ENCODE measurements around the gene S100B.
"Not testable (repeated sequence)": the region's sequence is repeated elsewhere in the genome, so short reads cannot be mapped to it uniquely, and the experiment has no call there.

S100B gene

DNA sequence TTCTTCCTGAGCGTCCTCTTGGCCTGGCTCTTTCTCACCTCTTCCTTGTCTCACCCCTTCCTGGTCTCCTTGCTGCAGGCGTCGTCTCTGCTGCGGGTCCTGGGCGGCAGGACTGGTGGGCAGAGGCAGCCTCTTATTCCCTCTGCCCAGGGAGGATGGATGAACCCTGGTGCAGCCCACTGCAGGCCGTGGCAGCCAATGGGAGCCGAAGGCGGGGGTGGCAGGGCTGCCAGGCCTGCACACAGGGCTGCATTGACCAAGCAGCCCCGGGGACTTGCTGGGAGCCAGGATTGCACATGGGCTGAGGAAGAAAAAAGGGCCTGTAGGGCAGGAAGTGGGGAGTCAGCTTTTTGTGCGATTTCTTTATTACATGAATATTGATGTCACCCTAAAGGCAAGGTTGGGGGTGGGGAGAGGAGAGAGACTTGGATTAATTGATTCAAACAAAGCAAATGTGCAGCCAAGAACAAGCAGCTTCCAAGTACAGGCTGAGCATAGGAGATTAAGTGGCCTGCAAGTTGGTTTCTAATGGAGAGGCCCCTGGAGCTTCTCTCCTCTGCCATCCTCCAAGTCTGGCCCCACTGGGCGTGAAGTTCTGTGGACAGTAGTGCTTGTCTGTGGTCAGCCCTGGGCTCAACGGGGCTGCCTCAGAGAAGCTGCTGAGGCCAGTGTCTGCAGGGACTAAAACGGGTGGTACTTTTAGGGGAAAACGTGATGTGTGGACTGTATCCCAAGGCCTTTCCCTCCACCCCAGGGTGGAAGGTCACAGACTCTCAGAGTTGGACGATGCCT, at the start of gene S100B:
Gene S100B, minus strand, starts transcription at position 108 of the 792 bp plus-strand sequence. CDS start 2,667 bp downstream, outside the sequence.
- in situ Hi-C loops (cut with HindIII; ENCODE audit: low sequenced_read_pairs) = no loop called here

DNA sequence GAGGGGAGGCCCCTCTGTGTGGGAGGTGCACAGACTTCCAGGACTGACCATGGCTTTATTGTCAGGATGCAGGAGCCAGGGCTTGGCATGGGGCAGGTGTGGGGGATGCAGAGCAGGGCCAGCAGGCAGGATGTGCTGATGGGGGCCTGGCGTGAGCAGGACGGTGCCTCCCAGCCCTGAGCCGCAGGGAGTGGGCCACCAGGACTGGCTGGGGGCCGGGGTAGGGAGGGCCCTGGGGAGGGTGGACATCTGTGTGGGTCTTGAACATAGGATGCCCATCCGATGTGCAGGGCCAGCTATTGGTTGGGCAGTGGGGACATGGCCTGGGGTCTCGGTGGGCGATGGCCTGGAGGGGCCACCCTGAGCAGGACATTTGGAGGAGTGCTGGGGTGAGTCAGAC, 46.2 kb upstream of the S100B start:
- in situ Hi-C loops (cut with HindIII; ENCODE audit: low sequenced_read_pairs) = no loop called here

DNA sequence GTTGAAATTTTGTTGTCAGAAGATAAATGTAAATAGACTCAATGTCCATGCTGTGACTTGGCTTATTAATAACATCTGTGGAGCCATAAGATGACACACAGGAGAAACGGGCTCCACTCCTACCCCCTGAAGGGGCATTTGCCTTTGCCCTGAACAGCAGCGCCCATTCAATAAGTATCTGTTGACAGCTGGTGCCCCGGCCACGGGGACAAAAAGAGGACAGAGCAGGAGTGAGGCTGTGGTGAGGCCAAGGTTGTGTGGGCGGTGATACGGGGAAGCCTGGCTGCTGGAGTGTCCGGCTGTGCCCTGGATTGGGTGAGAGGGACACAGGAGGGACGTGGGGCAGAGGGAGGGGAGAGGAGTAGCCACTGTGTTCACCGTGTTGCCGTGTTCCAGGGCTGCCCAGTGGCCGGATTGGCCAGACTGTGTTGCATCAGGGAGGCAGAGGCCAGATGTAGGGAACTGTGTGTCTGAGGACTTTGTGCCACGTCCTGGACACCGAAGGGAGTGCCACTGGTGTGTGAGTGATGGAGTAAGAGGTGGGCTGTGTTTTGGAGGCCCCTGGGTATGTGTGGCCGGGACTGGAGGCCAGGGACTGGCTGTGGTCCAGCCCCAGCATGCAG, 45.7 kb upstream of the S100B start:
- in situ Hi-C loops (cut with HindIII; ENCODE audit: low sequenced_read_pairs) = no loop called here

- in situ Hi-C loops (cut with HindIII; ENCODE audit: low sequenced_read_pairs) = no loop called here
Observed at GRCh38 chr21:46649356-46649755, 44.5 kb upstream of the S100B start.

DNA sequence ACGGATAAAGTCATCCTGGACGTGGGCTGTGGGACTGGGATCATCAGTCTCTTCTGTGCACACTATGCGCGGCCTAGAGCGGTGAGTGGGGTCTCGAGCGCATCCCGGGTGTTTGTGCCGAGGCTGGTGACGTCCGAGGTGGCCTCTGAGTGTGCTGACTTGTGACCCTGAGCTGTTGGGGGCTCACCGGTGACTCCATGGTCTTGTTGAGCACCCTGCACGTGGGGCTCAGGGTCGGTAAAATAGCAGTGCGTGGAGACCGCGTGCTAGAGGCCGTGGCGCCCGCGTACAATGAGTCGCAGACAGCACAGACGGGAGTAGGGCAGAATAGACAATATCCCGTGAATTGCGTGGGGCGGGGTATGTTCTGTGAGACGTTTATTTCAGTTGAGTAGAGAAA, 43.7 kb upstream of the S100B start:
- in situ Hi-C loops (cut with HindIII; ENCODE audit: low sequenced_read_pairs) = no loop called here

GRCh38 chr21:46646541-46647154, 41.8 kb upstream of the S100B start:
- in situ Hi-C loops (cut with HindIII; ENCODE audit: low sequenced_read_pairs) = no loop called here

GRCh38 chr21:46645840-46646239, 41.0 kb upstream of the S100B start:
- in situ Hi-C loops (cut with HindIII; ENCODE audit: low sequenced_read_pairs) = no loop called here

DNA sequence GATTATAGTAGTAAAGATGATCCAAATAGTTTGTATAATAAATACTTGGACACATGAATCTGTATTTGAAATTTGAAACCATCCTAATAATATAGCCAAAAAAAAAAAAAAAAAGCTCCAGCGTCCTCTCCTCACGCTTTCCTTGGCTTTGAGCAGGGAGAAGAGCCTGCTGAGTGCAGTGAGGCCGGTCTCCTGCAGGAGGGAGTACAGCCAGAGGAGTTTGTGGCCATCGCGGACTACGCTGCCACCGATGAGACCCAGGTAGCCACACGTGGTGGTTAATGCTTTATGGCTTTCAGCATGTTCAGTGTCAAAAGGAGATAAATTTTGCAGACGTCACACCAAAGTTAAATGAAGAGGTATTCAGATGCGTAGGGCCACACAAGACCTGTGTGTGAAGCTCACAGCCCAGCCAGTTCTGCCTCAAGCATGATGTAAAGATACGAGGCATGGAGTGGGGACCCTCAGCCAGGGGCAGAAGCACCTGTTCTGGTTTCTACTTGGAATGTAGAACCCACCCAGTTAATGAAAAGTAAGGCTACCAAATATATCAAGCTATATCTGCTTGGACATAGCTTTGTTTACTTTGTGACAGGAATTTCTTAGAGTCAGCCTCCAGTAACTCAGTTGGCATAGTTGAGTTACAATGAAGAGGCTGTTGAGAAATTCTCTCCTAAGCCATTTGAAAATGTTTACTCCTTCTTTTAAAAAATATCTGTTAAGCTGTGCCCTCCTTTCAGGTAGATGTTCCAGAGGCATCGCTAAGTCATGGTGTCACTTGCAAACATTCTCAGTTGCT, 38.7 kb upstream of the S100B start:
- in situ Hi-C loops (cut with HindIII; ENCODE audit: low sequenced_read_pairs) = no loop called here

GRCh38 chr21:46641656-46642055, 36.8 kb upstream of the S100B start:
- in situ Hi-C loops (cut with HindIII; ENCODE audit: low sequenced_read_pairs) = no loop called here

DNA sequence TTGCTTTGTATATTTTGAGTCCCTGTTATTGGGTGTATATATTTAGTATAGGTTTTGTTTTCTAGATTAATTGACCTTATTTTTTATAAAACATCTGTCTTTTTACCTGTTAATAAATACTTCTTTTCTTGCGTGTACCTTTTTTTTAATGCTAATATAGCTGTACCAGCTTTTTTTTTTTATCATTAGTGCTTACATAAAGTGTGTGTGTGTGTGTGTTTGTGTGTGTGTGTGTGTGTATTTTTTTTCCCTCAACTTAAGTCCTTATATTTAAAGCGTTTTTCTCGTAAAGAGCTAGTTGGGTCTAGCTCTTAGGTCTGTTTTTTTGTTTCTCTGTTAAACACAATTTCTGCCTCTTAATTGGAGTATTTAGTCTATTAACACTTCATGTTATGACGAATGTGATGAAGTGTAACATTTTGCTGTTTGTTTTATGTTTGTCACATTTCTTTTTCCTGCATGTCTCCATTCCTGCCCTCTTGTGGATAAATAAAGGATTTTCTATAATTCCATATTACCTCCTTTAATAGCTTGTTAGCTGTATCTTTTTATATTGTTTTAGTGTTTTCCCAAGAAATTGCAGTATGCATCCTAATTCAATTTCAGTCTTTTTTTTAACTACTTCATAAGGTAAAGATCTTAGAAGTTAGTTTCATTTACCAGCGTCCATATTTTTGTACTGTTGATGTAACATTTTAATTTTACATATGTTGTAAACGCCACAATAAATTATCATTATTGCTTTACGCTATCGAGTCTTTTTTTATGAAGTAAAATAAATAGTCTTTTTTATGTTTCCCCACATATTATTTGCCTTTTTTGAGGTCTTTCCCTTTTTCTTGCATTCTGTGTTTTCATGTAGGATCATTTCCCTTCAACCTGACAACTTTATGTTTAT, 34.9 kb upstream of the S100B start:
- in situ Hi-C loops (cut with HindIII; ENCODE audit: low sequenced_read_pairs) = no loop called here

GRCh38 chr21:46637952-46638746, 33.3 kb upstream of the S100B start:
- in situ Hi-C loops (cut with HindIII; ENCODE audit: low sequenced_read_pairs) = no loop called here

DNA sequence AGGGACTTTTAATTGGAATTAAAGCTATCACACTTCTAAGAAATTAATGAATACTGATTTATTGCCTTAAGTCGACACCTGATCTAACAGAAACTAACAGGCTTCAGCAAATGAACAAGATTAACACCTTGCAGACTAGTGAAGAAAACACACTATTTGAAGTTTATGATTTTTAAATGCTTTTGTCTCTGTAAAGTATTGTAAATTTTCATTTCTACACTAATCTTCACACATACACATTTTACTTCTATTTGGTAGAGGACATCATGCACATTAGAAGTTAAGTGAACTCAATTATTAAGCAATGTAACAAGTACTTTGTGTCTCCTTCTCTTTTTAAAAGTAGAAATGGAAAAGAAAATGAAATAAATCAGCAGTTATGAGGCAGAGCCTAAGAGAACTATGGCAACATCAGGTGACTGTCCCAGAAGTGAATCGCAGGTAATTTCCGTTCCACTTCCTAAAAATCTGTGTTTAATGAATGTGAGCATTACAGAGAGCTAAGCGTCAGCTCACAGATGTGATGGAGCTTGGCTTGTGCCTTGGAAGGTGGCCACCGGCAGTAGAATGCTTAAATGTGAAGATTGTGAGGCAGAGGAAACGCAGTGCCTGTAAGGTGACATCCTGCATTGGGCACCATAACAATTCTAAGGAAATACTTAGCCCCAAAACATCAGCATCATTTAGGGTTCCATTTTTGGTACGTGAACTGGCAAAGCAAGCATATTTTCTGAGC, 31.8 kb upstream of the S100B start:
- in situ Hi-C loops (cut with HindIII; ENCODE audit: low sequenced_read_pairs) = no loop called here

GRCh38 chr21:46636181-46636512, 31.3 kb upstream of the S100B start:
- in situ Hi-C loops (cut with HindIII; ENCODE audit: low sequenced_read_pairs) = no loop called here

DNA sequence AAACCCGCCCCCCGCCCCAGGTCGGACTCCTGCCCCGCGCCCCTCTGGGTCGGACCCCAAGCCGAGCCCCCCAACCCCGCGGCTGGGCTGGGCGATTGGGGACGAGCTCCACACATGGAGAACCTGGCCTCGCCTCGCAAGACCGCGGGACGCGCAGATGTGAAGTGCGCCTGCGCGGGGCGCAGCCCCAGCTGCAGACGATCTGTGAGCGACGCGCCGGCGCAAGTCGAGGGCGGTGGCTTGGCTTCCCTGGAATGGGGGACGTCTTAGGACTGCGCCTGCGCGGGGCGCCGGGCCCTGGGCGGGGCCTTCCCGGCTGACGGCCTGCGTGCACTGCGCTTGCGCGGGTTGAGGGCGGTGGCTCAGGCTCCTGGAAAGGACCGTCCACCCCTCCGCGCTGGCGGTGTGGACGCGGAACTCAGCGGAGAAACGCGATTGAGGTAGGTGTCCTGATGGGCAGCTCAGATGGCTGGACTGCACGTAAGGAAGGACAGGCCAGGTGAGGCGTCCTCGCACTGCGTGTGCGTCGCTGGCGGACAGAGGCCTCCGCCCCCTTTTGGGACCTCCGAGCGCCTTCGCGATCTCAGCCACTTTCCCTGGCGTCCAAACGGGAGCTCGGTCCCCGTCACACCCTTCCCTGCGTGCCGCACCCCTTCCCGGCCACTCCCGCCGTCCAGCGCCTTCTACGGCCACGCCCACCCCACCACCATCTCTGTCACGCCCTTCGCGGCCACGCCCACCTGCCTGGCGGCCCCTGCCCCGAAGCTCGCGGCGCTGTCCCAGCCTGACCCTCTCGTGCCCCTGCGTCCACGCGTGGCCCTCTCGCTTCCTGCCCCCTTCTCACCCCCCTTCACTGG, 30.7 kb upstream of the S100B start, which contains the start of gene PRMT2:
Gene PRMT2, plus strand, starts transcription at position 351 of the 857 bp plus-strand sequence. CDS start 1,278 bp downstream, outside the sequence.
- in situ Hi-C loops (cut with HindIII; ENCODE audit: low sequenced_read_pairs) = no loop called here

DNA sequence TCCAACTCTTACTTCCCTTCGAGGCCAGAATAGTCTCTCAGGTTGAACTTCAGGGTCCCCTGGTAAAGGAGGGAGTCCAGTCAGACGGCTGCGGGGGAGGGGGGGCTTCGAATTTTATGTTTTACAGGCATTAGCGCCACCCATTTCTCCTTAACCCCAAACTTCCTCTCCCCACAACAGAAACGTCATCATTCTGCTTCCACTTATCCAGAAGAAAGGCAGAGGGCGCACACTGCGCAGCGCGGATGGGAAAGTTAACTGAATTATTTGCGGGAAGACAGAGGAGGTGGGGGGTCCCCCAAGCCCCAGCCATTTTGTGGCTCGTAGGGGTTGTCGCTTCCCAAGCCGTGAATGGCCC, 30.1 kb upstream of the S100B start:
- in situ Hi-C loops (cut with HindIII; ENCODE audit: low sequenced_read_pairs) = no loop called here

DNA sequence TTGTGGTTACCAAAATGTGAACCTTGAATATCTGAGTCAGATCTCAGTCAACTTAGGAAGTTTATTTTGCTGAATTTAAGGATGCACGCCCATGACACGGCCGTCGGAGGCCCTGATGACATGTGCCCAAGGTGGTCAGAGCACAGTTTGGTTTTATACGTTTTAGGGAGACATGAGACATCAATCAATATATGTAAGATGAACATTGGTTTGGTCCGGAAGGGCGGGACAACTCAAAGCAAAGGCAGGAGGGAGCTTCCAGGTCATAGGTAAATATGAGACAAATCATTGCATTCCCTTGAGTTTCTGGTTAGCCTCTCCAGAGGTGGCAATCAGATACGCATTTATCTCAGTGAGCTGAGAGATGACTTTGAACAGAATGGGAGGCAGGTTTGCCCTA, 29.5 kb upstream of the S100B start:
- in situ Hi-C loops (cut with HindIII; ENCODE audit: low sequenced_read_pairs) = no loop called here

GRCh38 chr21:46633566-46633965, 28.7 kb upstream of the S100B start:
- in situ Hi-C loops (cut with HindIII; ENCODE audit: low sequenced_read_pairs) = no loop called here

GRCh38 chr21:46630915-46631314, 26.0 kb upstream of the S100B start:
- in situ Hi-C loops (cut with HindIII; ENCODE audit: low sequenced_read_pairs) = not testable (repeated sequence)
